ENCODE measurements around the gene ZSWIM2.
A peak's percentile ranks its signal among the peaks of the same experiment; 100 is the strongest.
"Not testable (repeated sequence)": the region's sequence is repeated elsewhere in the genome, so short reads cannot be mapped to it uniquely, and the experiment has no call there.

ZSWIM2 gene

GRCh38 chr2:186798604-186799003 lies 50.4 kb downstream of the ZSWIM2 start:
- not testable (repeated sequence) for H3K27me3 Mint-ChIP-seq (ENCODE audit: low read depth); H3K36me3 Mint-ChIP-seq (ENCODE audit: low read depth); H3K4me3 Mint-ChIP-seq; H3K4me1 Mint-ChIP-seq (ENCODE audit: low read depth); H3K9me3 Mint-ChIP-seq
- peak overlapping the region; percentile 37 for H3K27ac Mint-ChIP-seq

- peaks cover 13% of the 10 kb centered on the region for H3K9me3 Mint-ChIP-seq
- no peak overlapping the region for H3K27ac Mint-ChIP-seq
- no peak overlapping the region for H3K4me3 Mint-ChIP-seq
- no peaks in the 10 kb centered on the region for H3K4me1 Mint-ChIP-seq (ENCODE audit: low read depth)
- H3K36me3 Mint-ChIP-seq (ENCODE audit: low read depth): no peaks in the 10 kb centered on the region
- no peaks in the 10 kb centered on the region for H3K27me3 Mint-ChIP-seq (ENCODE audit: low read depth)
These were observed 64.0 kb downstream of the ZSWIM2 start for GRCh38 chr2:186784930-186785329.

- H3K27me3 Mint-ChIP-seq (ENCODE audit: low read depth): no peaks in the 10 kb centered on the region
- no peaks in the 10 kb centered on the region for H3K36me3 Mint-ChIP-seq (ENCODE audit: low read depth)
These were observed 65.7 kb downstream of the ZSWIM2 start for GRCh38 chr2:186783254-186783653.

GRCh38 chr2:186780701-186781316 lies 68.2 kb downstream of the ZSWIM2 start:
- no peaks in the 10 kb centered on the region for H3K4me1 Mint-ChIP-seq (ENCODE audit: low read depth)
- H3K36me3 Mint-ChIP-seq (ENCODE audit: low read depth): no peaks in the 10 kb centered on the region
- H3K27me3 Mint-ChIP-seq (ENCODE audit: low read depth): no peaks in the 10 kb centered on the region
- H3K27ac Mint-ChIP-seq: no peak overlapping the region
- H3K4me3 Mint-ChIP-seq: no peak overlapping the region
- H3K9me3 Mint-ChIP-seq: peaks cover 14% of the 10 kb centered on the region

More at GRCh38 chr2:186783254-186783653, 65.7 kb downstream of the ZSWIM2 start:
- H3K4me1 Mint-ChIP-seq (ENCODE audit: low read depth): no peaks in the 10 kb centered on the region
- H3K27ac Mint-ChIP-seq: no peak overlapping the region
- H3K9me3 Mint-ChIP-seq: peaks cover 14% of the 10 kb centered on the region
- H3K4me3 Mint-ChIP-seq: no peak overlapping the region
